Stimulated activated CD4-positive, alpha-beta T cell treated with anti-CD3 and anti-CD28 coated beads, TNF-alpha, amount 100 ng/mL, for 1 hour (primary cell): Measurements from ENCODE around the gene RABL2A.
A peak's percentile ranks its signal among the peaks of the same experiment; 100 is the strongest.
"Not testable (repeated sequence)": the region's sequence is repeated elsewhere in the genome, so short reads cannot be mapped to it uniquely, and the experiment has no call there.

Experiments used
- DNase-seq, 3 donors: peaks; one replicate each; pipeline ENCODE4 v3.0.0-alpha.2; 2020; ENCODE audit warnings: low read depth in 3 of 3, low spot score in 1 of 3

Gene RABL2A

GRCh38 chr2:113626616-113627330 lies at the start of gene RABL2A:
RABL2A (plus strand) TSS chr2:113627266; CDS start chr2:113628607, 1,341 bp downstream.
- peak; percentile 63 to 80 (median 80) for DNase-seq

DNA sequence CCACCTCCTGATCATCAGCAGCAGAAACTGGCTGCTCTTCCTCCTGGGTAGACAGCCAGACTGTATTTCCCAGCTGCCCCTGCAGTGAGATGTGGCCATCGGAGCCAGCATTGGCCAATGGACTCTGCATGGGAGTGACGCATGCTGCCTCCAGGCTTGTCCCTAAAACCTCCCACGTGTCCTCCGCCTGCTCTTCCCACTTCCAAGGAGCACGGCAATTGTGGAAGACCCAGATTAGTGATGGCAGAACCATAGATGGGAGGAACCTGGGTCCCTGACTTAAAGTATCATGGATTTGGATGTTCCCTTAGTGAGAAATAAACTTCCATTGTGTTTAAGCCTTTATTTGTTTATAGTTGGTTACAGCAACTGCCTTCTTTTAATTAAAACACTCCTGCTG lies 48.6 kb upstream of the RABL2A start:
- DNase-seq: not testable (repeated sequence)

GRCh38 chr2:113582473-113582872 lies 44.6 kb upstream of the RABL2A start:
- DNase-seq: not testable (repeated sequence)

DNA sequence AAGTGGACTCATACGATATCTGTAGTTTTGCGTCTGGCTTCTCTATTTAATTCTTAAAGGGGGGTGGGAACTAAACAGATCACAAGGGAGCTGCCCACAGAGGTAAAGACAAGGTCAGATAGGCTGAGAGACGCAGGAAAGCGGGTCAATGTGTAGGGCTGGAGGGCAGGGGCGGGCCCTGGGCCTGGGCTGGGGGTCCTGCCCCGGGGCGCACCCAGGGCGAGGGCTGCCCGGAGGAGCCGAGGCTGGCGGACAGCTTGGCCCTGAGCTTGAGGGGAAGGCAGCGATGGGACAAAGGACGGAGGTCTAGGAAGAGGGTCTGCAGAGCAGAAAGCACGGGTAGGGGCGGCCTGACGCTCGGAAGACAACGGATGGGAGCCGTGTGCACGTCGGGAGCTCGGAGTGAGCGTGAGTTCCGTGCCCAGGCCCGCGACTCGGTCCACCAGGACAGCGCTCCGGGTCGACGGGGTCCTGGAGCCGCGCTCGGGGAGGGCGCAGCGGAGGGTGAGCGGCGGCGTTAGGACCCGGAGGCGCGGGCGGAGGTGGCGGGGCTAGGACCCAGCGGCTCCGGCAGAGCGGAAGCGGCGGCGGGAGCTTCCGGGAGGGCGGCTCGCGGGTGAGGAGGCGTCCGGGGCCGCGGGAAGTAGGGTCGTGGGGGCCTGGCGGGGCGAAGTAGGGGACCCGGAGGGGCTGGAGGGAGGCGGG lies 43.4 kb upstream of the RABL2A start:
- DNase-seq: peak; percentile 38 to 71 (median 47)

GRCh38 chr2:113584311-113585092 lies 42.6 kb upstream of the RABL2A start:
- DNase-seq: not testable (repeated sequence)

GRCh38 chr2:113587201-113587600 lies 39.9 kb upstream of the RABL2A start:
- peak in 1 of 3 donors; percentile 56 for DNase-seq

DNA sequence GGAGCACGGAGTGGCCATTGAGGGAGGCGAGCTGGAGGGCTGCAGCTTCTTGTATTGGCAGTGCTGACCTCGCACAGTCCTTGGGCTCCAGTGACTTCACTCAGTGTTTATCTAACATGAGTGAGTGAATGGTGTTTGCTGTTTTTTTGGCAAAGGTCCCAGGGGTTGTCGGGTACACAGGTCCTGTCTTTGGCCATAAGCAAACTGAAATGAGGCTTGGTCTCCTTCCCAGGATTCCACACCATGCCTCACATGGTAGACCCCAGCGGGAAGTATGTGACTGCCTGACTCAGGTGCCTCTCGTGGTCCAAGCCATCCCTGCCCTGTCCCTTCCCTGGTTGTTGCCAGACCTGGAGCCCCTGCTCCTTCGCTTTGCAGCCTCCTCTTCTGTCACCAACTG lies 37.5 kb upstream of the RABL2A start:
- DNase-seq: not testable (repeated sequence)

- DNase-seq: not testable (repeated sequence)
Observed at GRCh38 chr2:113591926-113592325, 35.1 kb upstream of the RABL2A start.

DNA sequence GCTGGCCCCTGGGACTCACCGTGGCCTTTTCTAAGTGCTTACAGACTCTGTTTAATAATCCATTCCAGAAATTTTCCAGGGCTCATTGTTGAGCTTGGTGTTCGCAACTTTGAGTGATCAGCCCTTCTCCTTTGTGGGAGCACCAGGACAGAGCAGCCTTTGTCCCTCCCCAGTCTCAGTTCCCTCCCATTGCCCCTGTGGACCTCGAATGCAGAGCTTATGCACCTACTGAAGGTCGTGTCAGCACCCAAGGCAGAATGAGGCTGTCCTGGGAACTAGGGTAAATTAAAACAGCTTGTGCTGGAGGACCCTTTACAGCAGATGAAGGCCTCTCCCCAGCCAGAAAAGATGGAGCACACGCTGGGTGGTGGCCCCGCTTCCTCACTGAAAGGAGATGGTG lies 33.8 kb upstream of the RABL2A start:
- DNase-seq: not testable (repeated sequence)

GRCh38 chr2:113595725-113596124 lies 31.3 kb upstream of the RABL2A start:
- DNase-seq: not testable (repeated sequence)

- not testable (repeated sequence) for DNase-seq
Observed at GRCh38 chr2:113597164-113597563, 29.9 kb upstream of the RABL2A start.

GRCh38 chr2:113597572-113597971 lies 29.5 kb upstream of the RABL2A start:
- not testable (repeated sequence) for DNase-seq

- DNase-seq: not testable (repeated sequence)
Observed at GRCh38 chr2:113598180-113598579, 28.9 kb upstream of the RABL2A start.

- DNase-seq: not testable (repeated sequence)
Observed at GRCh38 chr2:113598738-113599137, 28.3 kb upstream of the RABL2A start.

GRCh38 chr2:113599208-113599607 lies 27.9 kb upstream of the RABL2A start:
- DNase-seq: not testable (repeated sequence)

- DNase-seq: peak in 1 of 3 donors; percentile 26
Observed at GRCh38 chr2:113602040-113602769, 24.9 kb upstream of the RABL2A start.

GRCh38 chr2:113602869-113603466 lies 24.1 kb upstream of the RABL2A start:
- no peak for DNase-seq

GRCh38 chr2:113603467-113604084 lies 23.5 kb upstream of the RABL2A start:
- DNase-seq: peak; percentile 71 to 79 (median 78)

- DNase-seq: peak; percentile 86 to 89 (median 88)
Observed at GRCh38 chr2:113604085-113604477, 23.0 kb upstream of the RABL2A start.

GRCh38 chr2:113604661-113605060 lies 22.4 kb upstream of the RABL2A start:
- DNase-seq: not testable (repeated sequence)
